ENCODE results near the gene UNC5B.

DNA sequence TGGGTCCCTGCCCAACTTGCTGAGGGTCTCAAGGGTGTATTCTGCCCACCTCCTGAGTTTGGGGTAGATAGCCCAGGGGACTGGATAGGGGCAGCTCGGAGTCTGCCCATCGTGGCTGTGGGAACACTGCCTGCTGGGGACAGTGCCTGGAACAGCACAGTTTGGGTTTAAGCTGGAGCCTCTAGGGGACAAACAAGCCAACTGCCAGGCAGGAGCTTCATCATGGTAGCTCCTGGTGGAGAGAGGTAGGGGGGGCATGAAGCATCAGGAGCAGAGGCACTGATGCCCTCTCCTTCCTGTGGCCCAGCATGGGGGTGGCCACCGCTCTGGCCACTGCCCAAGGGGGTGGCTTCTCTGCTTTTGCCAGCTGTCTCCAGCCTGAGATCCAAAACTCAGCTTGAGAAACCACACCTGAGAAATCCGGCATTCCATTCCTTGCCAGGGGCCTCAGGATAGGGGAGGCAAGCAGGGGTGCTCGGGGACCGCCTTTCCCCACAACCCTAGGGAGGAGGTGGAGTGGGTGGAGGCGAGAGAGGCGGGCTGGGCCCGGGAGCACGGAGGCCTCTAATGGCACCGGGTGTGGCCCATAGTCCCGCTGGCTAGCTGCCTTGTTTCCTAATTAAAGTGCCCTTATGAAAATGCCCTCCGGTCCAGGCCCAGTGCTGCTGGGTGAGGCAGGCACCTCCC is 47.6 kb downstream of the UNC5B start:
- TF ChIP-seq, protein P1, sequence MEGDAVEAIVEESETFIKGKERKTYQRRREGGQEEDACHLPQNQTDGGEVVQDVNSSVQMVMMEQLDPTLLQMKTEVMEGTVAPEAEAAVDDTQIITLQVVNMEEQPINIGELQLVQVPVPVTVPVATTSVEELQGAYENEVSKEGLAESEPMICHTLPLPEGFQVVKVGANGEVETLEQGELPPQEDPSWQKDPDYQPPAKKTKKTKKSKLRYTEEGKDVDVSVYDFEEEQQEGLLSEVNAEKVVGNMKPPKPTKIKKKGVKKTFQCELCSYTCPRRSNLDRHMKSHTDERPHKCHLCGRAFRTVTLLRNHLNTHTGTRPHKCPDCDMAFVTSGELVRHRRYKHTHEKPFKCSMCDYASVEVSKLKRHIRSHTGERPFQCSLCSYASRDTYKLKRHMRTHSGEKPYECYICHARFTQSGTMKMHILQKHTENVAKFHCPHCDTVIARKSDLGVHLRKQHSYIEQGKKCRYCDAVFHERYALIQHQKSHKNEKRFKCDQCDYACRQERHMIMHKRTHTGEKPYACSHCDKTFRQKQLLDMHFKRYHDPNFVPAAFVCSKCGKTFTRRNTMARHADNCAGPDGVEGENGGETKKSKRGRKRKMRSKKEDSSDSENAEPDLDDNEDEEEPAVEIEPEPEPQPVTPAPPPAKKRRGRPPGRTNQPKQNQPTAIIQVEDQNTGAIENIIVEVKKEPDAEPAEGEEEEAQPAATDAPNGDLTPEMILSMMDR (conservative IDR thresholded peaks at IDR 0.05) = no peak
- no peak for TF ChIP-seq ZFX (IDR thresholded peaks at IDR 0.05)
